HCT116 (cell line): ENCODE results near the gene PIP5K1A. TPM values are rescaled to one million over a fixed set of nuclear protein-coding genes. Genes with fewer than 3 reads are reported as not detected.

Experiments used
- ATAC-seq: fragments of 200-7000 bp; cut with Tn5 transposase; 2 replicates; pipeline ENCODE4 v1.9.1; 2020; ENCODE audit warnings: mild to moderate bottlenecking, moderate library complexity
- BruUV-seq: library from RNA; stranded (reverse); fragments of 400-500 nt; replicated peaks from 2 replicates; lab custom pipeline; 2021; lab: Mats Ljungman, UMichigan
- CTCF ChIA-PET: fragments of 300-600 bp; sonication (Branson Sonifier 250); formaldehyde crosslinking; loops from one replicate; lab custom pipeline; 2021; ENCODE audit warnings: antibody characterized with exemption; lab: Charles Lee
- POLR2A ChIA-PET: fragments of 300-600, 350-600 bp; sonication (Branson Sonifier 250); formaldehyde crosslinking; loops from one replicate; lab custom pipeline; 2021; ENCODE audit warnings: antibody characterized with exemption; lab: Charles Lee
- RAD21 ChIA-PET, 2 experiments: fragments of 300-600 bp; sonication (Branson Sonifier 250); formaldehyde crosslinking; loops; one replicate each; lab custom pipeline; 2023; ENCODE audit warnings: low total read pairs in 2 of 2; ENCODE audit not compliant: uncharacterized antibody in 2 of 2, unreplicated experiment in 2 of 2, low non-redundant PET in 1 of 2; lab: Charles Lee
- DNase-seq: peaks from one replicate; pipeline ENCODE4 v3.0.0-alpha.2; 2010; ENCODE audit warnings: low read depth, low spot score
- H2AFZ ChIP-seq: fragments of 200-600 bp; shearing (Covaris generic), sonication (generic); 2 replicates; pipeline ENCODE4 v1.6.1; 2017; ENCODE audit warnings: low read depth, mixed run types, mixed read lengths, antibody characterized with exemption, low read length; ENCODE audit not compliant: poor library complexity, severe bottlenecking
- H3K27ac ChIP-seq: 2 replicates; pipeline ENCODE4 v1.5.1; 2012; ENCODE audit warnings: low read depth, low read length
- H3K27me3 ChIP-seq: fragments of 200-600 bp; sonication (generic); 2 replicates; pipeline ENCODE4 v1.6.1; 2016; ENCODE audit warnings: mixed run types, low read length, mixed read lengths; ENCODE audit not compliant: insufficient read depth
- H3K36me3 ChIP-seq, 2 experiments: fragments of 200-500 bp in 1 of 2; fragments of 200-600 bp in 1 of 2; sonication (Bioruptor generic) in 1 of 2; sonication (generic) in 1 of 2; 2 replicates each; pipeline versions ENCODE4 v1.5.1 to v1.6.1; 2014 to 2016; ENCODE audit warnings: low read length in 2 of 2, inconsistent platforms in 1 of 2, mixed read lengths in 1 of 2, mixed run types in 1 of 2; ENCODE audit not compliant: insufficient read depth in 2 of 2, control insufficient read depth in 1 of 2
- H3K4me1 ChIP-seq, 2 experiments: fragments of 200-600 bp in 1 of 2; sonication (generic) in 1 of 2; 2 replicates each; pipeline versions ENCODE4 v1.5.1 to v1.6.1; 2012 to 2017; ENCODE audit warnings: low read length in 2 of 2, inconsistent platforms in 1 of 2, mild to moderate bottlenecking in 1 of 2, mixed read lengths in 1 of 2, mixed run types in 1 of 2, moderate library complexity in 1 of 2; ENCODE audit not compliant: insufficient read depth in 2 of 2, control insufficient read depth in 1 of 2
- H3K4me2 ChIP-seq: fragments of 200-600 bp; sonication (generic); 2 replicates; pipeline ENCODE4 v1.6.1; 2017; ENCODE audit warnings: mixed run types, low read length, mixed read lengths
- H3K4me3 ChIP-seq, 2 experiments: fragments of 200-600 bp in 1 of 2; sonication (generic) in 1 of 2; replicated peaks in 1 of 2; 2 replicates each; pipeline ENCODE4 v1.5.1; 2011 to 2016; ENCODE audit warnings: low read length in 2 of 2, control low read depth in 1 of 2, low read depth in 1 of 2, mild to moderate bottlenecking in 1 of 2, mixed read lengths in 1 of 2, mixed run types in 1 of 2
- H3K79me2 ChIP-seq: fragments of 200-600 bp; sonication (generic); 2 replicates; pipeline ENCODE4 v1.6.1; 2017; ENCODE audit warnings: mild to moderate bottlenecking, mixed run types, low read length, moderate library complexity, mixed read lengths; ENCODE audit not compliant: insufficient read depth
- H3K9ac ChIP-seq: fragments of 200-600 bp; sonication (generic); 2 replicates; pipeline ENCODE4 v1.6.1; 2016; ENCODE audit warnings: low read length, mixed read lengths
- H3K9me2 ChIP-seq: fragments of 200-600 bp; sonication (generic), shearing (Covaris generic); 2 replicates; pipeline ENCODE4 v1.6.1; 2017; ENCODE audit warnings: mixed run types, mild to moderate bottlenecking, moderate library complexity; ENCODE audit not compliant: insufficient read depth
- H3K9me3 ChIP-seq, 2 experiments: fragments of 200-500 bp in 1 of 2; fragments of 200-600 bp in 1 of 2; sonication (Bioruptor generic) in 1 of 2; sonication (generic) in 1 of 2; 2 replicates each; pipeline ENCODE4 v1.6.1; 2014 to 2017; ENCODE audit warnings: low read length in 2 of 2, mixed read lengths in 2 of 2, inconsistent platforms in 1 of 2, low read depth in 1 of 2, mild to moderate bottlenecking in 1 of 2, mixed run types in 1 of 2, moderate library complexity in 1 of 2; ENCODE audit not compliant: control insufficient read depth in 1 of 2, insufficient read depth in 1 of 2
- H4K20me1 ChIP-seq: fragments of 200-600 bp; sonication (generic), shearing (Covaris generic); 2 replicates; pipeline ENCODE4 v1.6.1; 2017; ENCODE audit warnings: mixed run types, mild to moderate bottlenecking, moderate library complexity; ENCODE audit not compliant: insufficient read depth
- CEBPB ChIP-seq: IDR thresholded peaks from 2 replicates; pipeline ENCODE4 v1.6.1; 2012; ENCODE audit warnings: low read depth
- EGR1 ChIP-seq: IDR thresholded peaks from 2 replicates; pipeline ENCODE4 v1.6.1; 2012; ENCODE audit warnings: low read depth
- ELF1 ChIP-seq: IDR thresholded peaks from 2 replicates; pipeline ENCODE4 v1.6.1; 2012; ENCODE audit warnings: low read depth, borderline replicate concordance
- EZH2phosphoT487 ChIP-seq: fragments of 200-600 bp; IDR thresholded peaks from 2 replicates; pipeline ENCODE4 v1.6.1; 2018; ENCODE audit warnings: antibody characterized with exemption, borderline replicate concordance
- FOSL1 ChIP-seq: IDR thresholded peaks from 2 replicates; pipeline ENCODE4 v1.6.1; 2012; ENCODE audit warnings: low read depth
- JUND ChIP-seq: IDR thresholded peaks from 2 replicates; pipeline ENCODE4 v1.6.1; 2012
- POLR2A ChIP-seq: IDR thresholded peaks from 2 replicates; pipeline ENCODE4 v1.7.0; 2011; ENCODE audit warnings: borderline replicate concordance; ENCODE audit not compliant: insufficient read depth, insufficient read length; ENCODE audit errors: extremely low read depth
- POLR2AphosphoS5 ChIP-seq: IDR thresholded peaks from 2 replicates; pipeline ENCODE4 v1.6.1; 2011; ENCODE audit warnings: mild to moderate bottlenecking, low read depth, low read length, moderate library complexity
- RAD21 ChIP-seq: IDR thresholded peaks from 2 replicates; pipeline ENCODE4 v1.6.1; 2012; ENCODE audit warnings: low read depth, mild to moderate bottlenecking
- REST ChIP-seq: IDR thresholded peaks from 2 replicates; pipeline ENCODE4 v1.6.1; 2012; ENCODE audit warnings: low read depth
- SIN3A ChIP-seq: IDR thresholded peaks from 2 replicates; pipeline ENCODE4 v1.6.1; 2012; ENCODE audit warnings: low read depth
- SP1 ChIP-seq: IDR thresholded peaks from 2 replicates; pipeline ENCODE4 v1.6.1; 2012; ENCODE audit warnings: low read depth
- SRF ChIP-seq: IDR thresholded peaks from 2 replicates; pipeline ENCODE4 v1.6.1; 2012; ENCODE audit warnings: low read depth
- TCF7L2 ChIP-seq: IDR thresholded peaks from 2 replicates; pipeline ENCODE4 v1.7.0; 2011; ENCODE audit warnings: borderline replicate concordance, inconsistent platforms; ENCODE audit not compliant: insufficient read depth, insufficient read length; ENCODE audit errors: extremely low read depth
- YY1 ChIP-seq: IDR thresholded peaks from 2 replicates; pipeline ENCODE4 v1.6.1; 2011; ENCODE audit warnings: low read length, low read depth, moderate library complexity, mild to moderate bottlenecking; ENCODE audit not compliant: insufficient replicate concordance; ENCODE audit errors: extremely low read depth
- ZBTB33 ChIP-seq: IDR thresholded peaks from 2 replicates; pipeline ENCODE4 v1.6.1; 2011; ENCODE audit warnings: mild to moderate bottlenecking, low read length, moderate library complexity; ENCODE audit not compliant: insufficient replicate concordance; ENCODE audit errors: extremely low read depth
- intact Hi-C: fragments of 100-400 bp; cut with micrococcal nuclease; formaldehyde crosslinking; loops from 2 replicates; pipeline ENCODE4 v1.10.0; 2022
- total RNA-seq: library from RNA; stranded (reverse); gene quantifications from one replicate; pipeline ENCODE4 v1.2.1, GENCODE V29; 2021; ENCODE audit not compliant: unreplicated experiment
- TF ChIP-seq, protein P1 (sequence below): IDR thresholded peaks from 2 replicates; pipeline ENCODE4 v1.6.1; 2012
- TF ChIP-seq, protein P2 (sequence below), 3 experiments: fragments of 200-600 bp in 1 of 3; sonication (generic) in 1 of 3; IDR thresholded peaks in 2 of 3; conservative IDR thresholded peaks in 1 of 3; 2 replicates each; pipeline ENCODE4 v1.5.1; 2012 to 2017; ENCODE audit warnings: low read depth in 2 of 3, low read length in 2 of 3, antibody characterized with exemption in 1 of 3, borderline replicate concordance in 1 of 3, control low read depth in 1 of 3, mild to moderate bottlenecking in 1 of 3, mixed read lengths in 1 of 3, mixed run types in 1 of 3, moderate library complexity in 1 of 3; ENCODE audit not compliant: insufficient read depth in 1 of 3
- TF ChIP-seq, protein P3 (sequence below): IDR thresholded peaks from 2 replicates; pipeline ENCODE4 v1.6.1; 2012

Gene PIP5K1A
- total RNA-seq, 1 experiment from 2014 or later, result 75.4 TPM

DNA sequence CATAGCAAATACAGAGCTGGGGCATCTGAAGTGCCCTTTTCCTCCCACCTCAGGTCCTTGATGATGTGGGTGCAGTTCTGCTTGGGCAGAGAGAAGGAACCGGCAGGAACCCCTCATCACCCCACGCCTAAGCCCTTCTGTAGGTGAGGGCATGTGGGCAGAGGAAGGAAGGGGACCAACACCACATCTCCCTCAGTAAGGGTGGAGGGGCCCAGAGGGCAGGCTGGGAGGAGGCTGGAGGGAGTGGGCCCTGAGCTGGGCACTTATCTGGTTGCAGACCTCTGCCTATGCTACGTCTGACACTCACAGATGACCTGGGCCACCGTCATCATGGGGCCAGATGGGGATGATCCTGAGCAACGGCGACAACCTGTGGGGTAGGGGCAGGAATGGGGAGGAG, 94.7 kb downstream of the PIP5K1A start:
- no peak for ATAC-seq

More for the DNA sequence above, 94.7 kb downstream of the PIP5K1A start:
- no peak overlapping the region for H3K4me3 ChIP-seq
- CTCF ChIA-PET, result no interaction called here
- H3K9me2 ChIP-seq, result no peaks in the 10 kb centered on the region
- intact Hi-C loops, result no loop called here
- no peak for TF ChIP-seq ZBTB33
- TF ChIP-seq, protein P1, sequence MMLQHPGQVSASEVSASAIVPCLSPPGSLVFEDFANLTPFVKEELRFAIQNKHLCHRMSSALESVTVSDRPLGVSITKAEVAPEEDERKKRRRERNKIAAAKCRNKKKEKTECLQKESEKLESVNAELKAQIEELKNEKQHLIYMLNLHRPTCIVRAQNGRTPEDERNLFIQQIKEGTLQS, result no peak
- TF ChIP-seq, protein P2, sequence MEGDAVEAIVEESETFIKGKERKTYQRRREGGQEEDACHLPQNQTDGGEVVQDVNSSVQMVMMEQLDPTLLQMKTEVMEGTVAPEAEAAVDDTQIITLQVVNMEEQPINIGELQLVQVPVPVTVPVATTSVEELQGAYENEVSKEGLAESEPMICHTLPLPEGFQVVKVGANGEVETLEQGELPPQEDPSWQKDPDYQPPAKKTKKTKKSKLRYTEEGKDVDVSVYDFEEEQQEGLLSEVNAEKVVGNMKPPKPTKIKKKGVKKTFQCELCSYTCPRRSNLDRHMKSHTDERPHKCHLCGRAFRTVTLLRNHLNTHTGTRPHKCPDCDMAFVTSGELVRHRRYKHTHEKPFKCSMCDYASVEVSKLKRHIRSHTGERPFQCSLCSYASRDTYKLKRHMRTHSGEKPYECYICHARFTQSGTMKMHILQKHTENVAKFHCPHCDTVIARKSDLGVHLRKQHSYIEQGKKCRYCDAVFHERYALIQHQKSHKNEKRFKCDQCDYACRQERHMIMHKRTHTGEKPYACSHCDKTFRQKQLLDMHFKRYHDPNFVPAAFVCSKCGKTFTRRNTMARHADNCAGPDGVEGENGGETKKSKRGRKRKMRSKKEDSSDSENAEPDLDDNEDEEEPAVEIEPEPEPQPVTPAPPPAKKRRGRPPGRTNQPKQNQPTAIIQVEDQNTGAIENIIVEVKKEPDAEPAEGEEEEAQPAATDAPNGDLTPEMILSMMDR (IDR thresholded peaks at IDR 0.05 in 2 of 3, conservative IDR thresholded peaks at IDR 0.05 in 1 of 3; ENCODE audit: borderline replicate concordance in 1 of 3, insufficient read depth in 1 of 3, low read depth in 2 of 3, low read length in 2 of 3), result no peak
- no peak for TF ChIP-seq RAD21
- no peak for TF ChIP-seq CEBPB
- no peak for TF ChIP-seq TCF7L2
- TF ChIP-seq JUND, result no peak
- TF ChIP-seq YY1, result no peak
- TF ChIP-seq ELF1, result no peak
- TF ChIP-seq, protein P3, sequence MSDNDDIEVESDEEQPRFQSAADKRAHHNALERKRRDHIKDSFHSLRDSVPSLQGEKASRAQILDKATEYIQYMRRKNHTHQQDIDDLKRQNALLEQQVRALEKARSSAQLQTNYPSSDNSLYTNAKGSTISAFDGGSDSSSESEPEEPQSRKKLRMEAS, result no peak
- no peak for TF ChIP-seq POLR2AphosphoS5
- TF ChIP-seq EGR1, result no peak
- TF ChIP-seq SIN3A, result no peak
- no peak for TF ChIP-seq REST
- no peak for TF ChIP-seq SP1
- TF ChIP-seq EZH2phosphoT487, result no peak
- TF ChIP-seq SRF, result no peak
- TF ChIP-seq POLR2A, result no peak
- TF ChIP-seq FOSL1, result no peak
- TF ChIP-seq, all 23 proteins: peak for 0
- Histone ChIP-seq H3K36me3 (peaks cover 4 to 20% of the 10 kb centered on the region in 2 experiments; a peak in 3 of 4 replicates), H3K9me3 (no peaks in the 10 kb centered on the region), H4K20me1 (no peaks in the 10 kb centered on the region), H3K79me2 (no peaks in the 10 kb centered on the region), H3K9ac (no peak overlapping the region), H3K27me3 (no peaks in the 10 kb centered on the region), H3K4me2 (no peak overlapping the region), H2AFZ (no peak overlapping the region), H3K4me1 (no peaks in the 10 kb centered on the region), H3K27ac (no peak overlapping the region)
- no peak for DNase-seq
- BruUV-seq, result no TSS peak
- POLR2A ChIA-PET, result interaction anchor here (1.1 to 1.7 kb wide), 2 partner anchors 10 to 12 kb away, joined by 4 to 7 read pairs; partner anchors contain the start of gene ZNF687
- RAD21 ChIA-PET, result interaction anchor here in 1 of 2 experiments (0.6 kb wide), 1 partner anchor 34 kb away, joined by 3 read pairs; the partner anchor contains the start of gene PI4KB
